ENCODE results near the gene MEIS1. TPM values are rescaled to one million over a fixed set of nuclear protein-coding genes. Genes with fewer than 3 reads are reported as not detected.
A peak's percentile ranks its signal among the peaks of the same experiment; 100 is the strongest.

The MEIS1 gene
- total RNA-seq, 1 experiment from 2014 or later: 0.66 TPM

DNA sequence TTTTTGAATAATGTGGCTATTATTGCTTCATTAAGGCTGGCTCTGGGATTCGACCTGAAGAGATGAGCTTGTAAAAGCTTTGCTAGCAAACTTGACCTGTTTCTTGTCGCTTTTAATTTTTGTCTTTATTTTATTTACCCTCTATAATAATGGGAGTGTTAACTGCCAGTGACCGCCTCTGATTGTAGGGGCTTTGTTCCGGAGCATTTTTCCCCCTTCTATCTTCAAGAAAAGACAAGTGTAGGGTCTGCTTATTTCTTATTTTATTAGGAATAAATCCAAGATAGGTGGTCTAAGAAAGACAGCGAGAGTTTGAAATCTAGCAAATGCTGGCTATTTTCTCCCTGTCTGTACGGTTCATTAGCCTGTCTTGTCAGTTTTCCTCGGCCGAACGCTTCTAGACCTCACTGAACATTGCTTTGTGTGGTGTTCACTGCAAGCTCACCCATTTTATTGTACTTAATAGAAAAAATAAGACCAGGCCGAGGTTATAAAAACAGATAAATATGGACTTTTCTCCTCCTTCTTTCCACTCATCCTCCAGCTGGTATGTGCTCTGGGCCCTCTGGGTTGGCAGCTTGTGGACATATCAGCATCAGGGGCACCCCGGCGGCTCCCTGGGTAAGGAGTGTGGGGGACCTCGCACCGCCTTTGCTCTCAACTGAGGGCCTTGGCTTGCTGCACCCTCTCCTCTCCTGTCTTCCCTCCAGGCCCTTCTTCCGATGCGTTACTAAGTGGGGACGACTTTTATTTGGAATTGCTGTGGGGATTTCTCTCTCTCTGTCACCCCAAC lies 8.5 kb downstream of the MEIS1 start:
- Mint-ChIP-seq H3K4me3 (peak overlapping the region in 1 of 2 experiments; percentile 73; a peak in 2 of 5 replicates), H3K36me3 (ENCODE audit: insufficient read depth in 1 of 3, low read depth in 3 of 3) (no peaks in the 10 kb centered on the region), H3K27me3 (ENCODE audit: low read depth) (peaks cover 100% of the 10 kb centered on the region), H3K4me1 (peaks cover 34 to 63% of the 10 kb centered on the region in 2 experiments), H3K27ac (no peak overlapping the region), H3K9me3 (peaks cover 0 to 5% of the 10 kb centered on the region in 2 experiments; a peak in 2 of 5 replicates)
- H3K14ac ChIP-seq (ENCODE audit: insufficient read depth, low read length): no peak overlapping the region
- H4K5ac ChIP-seq (ENCODE audit: insufficient read length, low read depth, low read length): no peak overlapping the region
- H2BK120ac ChIP-seq (ENCODE audit: low read depth, low read length, poor library complexity, severe bottlenecking): no peak overlapping the region
- H2BK12ac ChIP-seq (ENCODE audit: insufficient read length, low read depth, low read length): no peak overlapping the region
- no peak overlapping the region for H3K23ac ChIP-seq (ENCODE audit: insufficient read length, low read depth, low read length)
- H3K18ac ChIP-seq (ENCODE audit: insufficient read length, low read depth, low read length): no peak overlapping the region
- no peak overlapping the region for H2AFZ ChIP-seq (ENCODE audit: low read length)
- H4K20me1 ChIP-seq (ENCODE audit: control insufficient read depth, insufficient read depth, insufficient read length): no peaks in the 10 kb centered on the region
- peak overlapping the region; percentile 32 for H3K4me2 ChIP-seq (ENCODE audit: insufficient read depth, insufficient read length, low read length)
- H3K9ac ChIP-seq (ENCODE audit: extremely low read depth, insufficient read length, low read length): no peak overlapping the region
- H3K4ac ChIP-seq (ENCODE audit: low read depth, low read length): no peak overlapping the region
- H3T11ph ChIP-seq (ENCODE audit: low read length): no peak overlapping the region
- peaks cover 4% of the 10 kb centered on the region for H3K4me1 ChIP-seq (ENCODE audit: insufficient read depth, low read length)
- H3K9me3 ChIP-seq (ENCODE audit: control insufficient read depth, low read depth, low read length): no peaks in the 10 kb centered on the region
- H2AK5ac ChIP-seq (ENCODE audit: insufficient read length, low read length): no peak overlapping the region
- H3K79me1 ChIP-seq (ENCODE audit: insufficient read depth, low read depth, low read length, poor library complexity, severe bottlenecking): no peaks in the 10 kb centered on the region
- H2BK20ac ChIP-seq (ENCODE audit: low read depth, low read length, poor library complexity, severe bottlenecking): no peak overlapping the region
- peaks cover 69% of the 10 kb centered on the region for H3K27me3 ChIP-seq (ENCODE audit: insufficient read depth, low read length)
- H2BK5ac ChIP-seq (ENCODE audit: insufficient read length, low read length): no peak overlapping the region
- no peak for DNase-seq
- H3K79me2 ChIP-seq (ENCODE audit: insufficient read depth, low read length): no peaks in the 10 kb centered on the region
- H4K8ac ChIP-seq (replicated peaks; ENCODE audit: insufficient read length, low read depth, low read length): no peak overlapping the region
- no peak overlapping the region for H2BK15ac ChIP-seq (ENCODE audit: low read depth, low read length)
- no CpG with 5 or more reads among the region's 17 CpGs for WGBS (ENCODE audit: extremely low coverage, insufficient read length, low lambda C conversion rate)
- TF ChIP-seq, protein P1, sequence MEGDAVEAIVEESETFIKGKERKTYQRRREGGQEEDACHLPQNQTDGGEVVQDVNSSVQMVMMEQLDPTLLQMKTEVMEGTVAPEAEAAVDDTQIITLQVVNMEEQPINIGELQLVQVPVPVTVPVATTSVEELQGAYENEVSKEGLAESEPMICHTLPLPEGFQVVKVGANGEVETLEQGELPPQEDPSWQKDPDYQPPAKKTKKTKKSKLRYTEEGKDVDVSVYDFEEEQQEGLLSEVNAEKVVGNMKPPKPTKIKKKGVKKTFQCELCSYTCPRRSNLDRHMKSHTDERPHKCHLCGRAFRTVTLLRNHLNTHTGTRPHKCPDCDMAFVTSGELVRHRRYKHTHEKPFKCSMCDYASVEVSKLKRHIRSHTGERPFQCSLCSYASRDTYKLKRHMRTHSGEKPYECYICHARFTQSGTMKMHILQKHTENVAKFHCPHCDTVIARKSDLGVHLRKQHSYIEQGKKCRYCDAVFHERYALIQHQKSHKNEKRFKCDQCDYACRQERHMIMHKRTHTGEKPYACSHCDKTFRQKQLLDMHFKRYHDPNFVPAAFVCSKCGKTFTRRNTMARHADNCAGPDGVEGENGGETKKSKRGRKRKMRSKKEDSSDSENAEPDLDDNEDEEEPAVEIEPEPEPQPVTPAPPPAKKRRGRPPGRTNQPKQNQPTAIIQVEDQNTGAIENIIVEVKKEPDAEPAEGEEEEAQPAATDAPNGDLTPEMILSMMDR (conservative IDR thresholded peaks at IDR 0.05): no peak
- H3K27ac ChIP-seq (ENCODE audit: insufficient read length, low read depth, low read length): no peak overlapping the region
- peaks cover 23% of the 10 kb centered on the region for H3K23me2 ChIP-seq (ENCODE audit: insufficient read length, low read depth, low read length, poor library complexity, severe bottlenecking)
- H3K56ac ChIP-seq (ENCODE audit: insufficient read length, low read depth, low read length): no peak overlapping the region
- no peak overlapping the region for H4K91ac ChIP-seq (ENCODE audit: insufficient read length, low read depth, low read length)

Measured in H9 (cell line).